Keratinocyte (primary cell): ENCODE measurements around the gene SCRG1.

Experiments used
- CTCF ChIP-seq, 3 experiments: IDR thresholded peaks in 1 of 3; conservative IDR thresholded peaks in 1 of 3; optimal IDR thresholded peaks in 1 of 3; 2 replicates in 2 of 3; 3 replicates in 1 of 3; pipeline versions ENCODE3 to v1.5.1; 2011; ENCODE audit warnings: low read length in 3 of 3, mild to moderate bottlenecking in 3 of 3, moderate library complexity in 2 of 3, control low read depth in 1 of 3, inconsistent platforms in 1 of 3; ENCODE audit not compliant: insufficient read depth in 2 of 3; ENCODE audit errors: extremely low read depth in 1 of 3
- EZH2 ChIP-seq: IDR thresholded peaks from one replicate; pipeline ENCODE4 v1.6.1; 2012; ENCODE audit warnings: inconsistent platforms, mild to moderate bottlenecking, low read length, moderate library complexity

GRCh38 chr4:173404296-173404865, 5.5 kb upstream of the SCRG1 start:
- TF ChIP-seq CTCF (optimal IDR thresholded peaks at IDR 0.05 in 1 of 3, IDR thresholded peaks at IDR 0.05 in 1 of 3, conservative IDR thresholded peaks at IDR 0.05 in 1 of 3; ENCODE audit: extremely low read depth in 1 of 3, insufficient read depth in 2 of 3, low read length in 3 of 3) (no peak), EZH2 (no peak)
